Stimulated activated CD4-positive, alpha-beta T cell treated with anti-CD3 and anti-CD28 coated beads, Interleukin-4, amount 100 ng/mL, for 24 hours (primary cell): ENCODE measurements around the gene MAP3K12.

Experiments
- DNase-seq: peaks from one replicate; pipeline ENCODE4 v3.0.0-alpha.2; 2020

MAP3K12 gene

GRCh38 chr12:53430116-53430515, 69.1 kb downstream of the MAP3K12 start:
- DNase-seq = no peak
